ENCODE results near the gene BRI3BP.

DNA sequence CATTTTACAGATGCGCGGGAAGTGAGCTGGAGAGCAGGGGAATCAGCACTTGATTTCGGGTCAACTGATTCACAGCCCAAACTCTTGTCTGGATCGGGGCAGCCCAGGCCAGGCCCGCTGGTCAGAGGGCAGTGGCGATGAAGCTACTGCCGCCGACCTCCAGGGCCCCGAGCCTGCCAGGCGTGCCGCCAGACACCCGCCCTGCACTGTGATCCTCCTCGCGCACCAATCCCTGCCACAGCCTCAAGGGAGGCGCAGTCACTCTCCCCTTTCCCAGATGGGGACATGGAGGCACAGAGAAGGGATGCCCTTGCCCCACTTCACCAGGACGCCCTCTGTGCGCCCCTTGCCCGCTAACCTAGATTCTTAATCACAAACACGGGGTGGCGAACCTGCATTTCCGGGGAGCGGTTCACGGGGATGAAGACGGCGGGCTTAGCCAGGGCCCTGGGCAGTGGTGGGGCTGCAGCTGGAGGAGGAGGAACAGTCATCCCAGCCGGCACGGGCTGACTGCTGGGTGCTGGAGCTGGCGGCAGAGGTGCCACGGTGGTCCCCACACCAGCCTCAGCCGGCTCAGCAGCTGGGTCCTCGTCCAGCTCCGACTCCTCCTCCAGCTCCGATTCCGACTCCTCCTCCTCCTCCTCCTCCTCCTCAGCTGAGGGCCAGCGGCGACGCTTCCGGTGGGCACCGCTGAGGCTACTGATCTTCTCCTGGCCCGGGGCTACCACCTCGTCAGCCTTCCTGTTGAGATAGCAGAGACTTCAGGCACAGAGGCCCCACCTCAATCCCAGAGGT, 13.2 kb upstream of the BRI3BP start:
- TF ChIP-seq, protein P1, sequence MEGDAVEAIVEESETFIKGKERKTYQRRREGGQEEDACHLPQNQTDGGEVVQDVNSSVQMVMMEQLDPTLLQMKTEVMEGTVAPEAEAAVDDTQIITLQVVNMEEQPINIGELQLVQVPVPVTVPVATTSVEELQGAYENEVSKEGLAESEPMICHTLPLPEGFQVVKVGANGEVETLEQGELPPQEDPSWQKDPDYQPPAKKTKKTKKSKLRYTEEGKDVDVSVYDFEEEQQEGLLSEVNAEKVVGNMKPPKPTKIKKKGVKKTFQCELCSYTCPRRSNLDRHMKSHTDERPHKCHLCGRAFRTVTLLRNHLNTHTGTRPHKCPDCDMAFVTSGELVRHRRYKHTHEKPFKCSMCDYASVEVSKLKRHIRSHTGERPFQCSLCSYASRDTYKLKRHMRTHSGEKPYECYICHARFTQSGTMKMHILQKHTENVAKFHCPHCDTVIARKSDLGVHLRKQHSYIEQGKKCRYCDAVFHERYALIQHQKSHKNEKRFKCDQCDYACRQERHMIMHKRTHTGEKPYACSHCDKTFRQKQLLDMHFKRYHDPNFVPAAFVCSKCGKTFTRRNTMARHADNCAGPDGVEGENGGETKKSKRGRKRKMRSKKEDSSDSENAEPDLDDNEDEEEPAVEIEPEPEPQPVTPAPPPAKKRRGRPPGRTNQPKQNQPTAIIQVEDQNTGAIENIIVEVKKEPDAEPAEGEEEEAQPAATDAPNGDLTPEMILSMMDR (IDR thresholded peaks at IDR 0.05; ENCODE audit: poor library complexity), result no peak
- no peak for TF ChIP-seq EZH2 (IDR thresholded peaks at IDR 0.05; ENCODE audit: borderline replicate concordance)
